K562 (cell line): ENCODE measurements around the gene SEMA6D. TPM values are rescaled to one million over a fixed set of nuclear protein-coding genes. Genes with fewer than 3 reads are reported as not detected.

Source experiments
- ATAC-seq: fragments of 200-7000 bp; cut with Tn5 transposase; 3 replicates; pipeline ENCODE4 v1.9.1; 2020; ENCODE audit warnings: moderate library complexity
- BruUV-seq: library from RNA; stranded (reverse); fragments of 400-500 nt; replicated peaks from 2 replicates; lab custom pipeline; 2021; lab: Mats Ljungman, UMichigan
- CTCF ChIA-PET: fragments of 300-600 bp; formaldehyde crosslinking; extraction: SDS; loops from one replicate; lab custom pipeline; 2021; ENCODE audit warnings: low intra/inter-chr PET ratio; lab: Yijun Ruan, JAX
- POLR2A ChIA-PET: fragments of 300-600, 350-650 bp; sonication (Branson Sonifier 250); formaldehyde crosslinking; extraction: SDS; loops from one replicate; lab custom pipeline; 2021; ENCODE audit warnings: antibody characterized with exemption, inconsistent platforms; lab: Yijun Ruan, JAX
- DNase-seq, 4 experiments: peaks; one replicate each; pipeline versions ENCODE4 v3.0.0 to v3.0.0-alpha.2; 2011 to 2018; ENCODE audit warnings: low spot score in 3 of 4, mixed read lengths in 3 of 4; ENCODE audit errors: extremely low read depth in 1 of 4
- FAIRE-seq: peaks from 2 replicates; lab custom pipeline; 2011; peaks lifted over from hg19 to GRCh38; lab: Jason Lieb, UNC
- H2AFZ ChIP-seq: 2 replicates; pipeline ENCODE4 v1.6.0; 2011; ENCODE audit warnings: low read depth, low read length, control low read depth, inconsistent platforms
- H3K27ac ChIP-seq: fragments of 200-600 bp; 3 replicates; pipeline ENCODE4 v1.8.0; 2011; ENCODE audit warnings: low read depth, mild to moderate bottlenecking, control low read depth, inconsistent platforms, low read length, moderate library complexity, mixed read lengths; ENCODE audit errors: extremely low read depth
- H3K27me3 ChIP-seq, 2 experiments: fragments of 300-600 bp in 1 of 2; 2 replicates in 1 of 2; 3 replicates in 1 of 2; pipeline versions ENCODE4 v1.6.0 to v1.8.0; 2011; ENCODE audit warnings: inconsistent platforms in 2 of 2, low read length in 2 of 2, mild to moderate bottlenecking in 1 of 2, mixed read lengths in 1 of 2, moderate library complexity in 1 of 2; ENCODE audit not compliant: control insufficient read depth in 2 of 2, insufficient read depth in 2 of 2
- H3K36me3 ChIP-seq: fragments of 300-600 bp; 3 replicates; pipeline ENCODE4 v1.8.0; 2011; ENCODE audit warnings: mild to moderate bottlenecking, low read length, inconsistent platforms; ENCODE audit not compliant: control insufficient read depth, insufficient read depth
- H3K4me1 ChIP-seq, 2 experiments: fragments of 200-600 bp in 1 of 2; replicated peaks in 1 of 2; 2 replicates in 1 of 2; 3 replicates in 1 of 2; pipeline versions ENCODE4 v1.5.1 to v1.8.0; 2011; ENCODE audit warnings: inconsistent platforms in 2 of 2, low read length in 2 of 2, mild to moderate bottlenecking in 1 of 2, mixed read lengths in 1 of 2, moderate library complexity in 1 of 2; ENCODE audit not compliant: control insufficient read depth in 2 of 2, insufficient read depth in 2 of 2
- H3K4me2 ChIP-seq: 2 replicates; pipeline ENCODE4 v1.6.1; 2011; ENCODE audit warnings: low read length, control low read depth, inconsistent platforms, mixed read lengths; ENCODE audit not compliant: insufficient read depth
- H3K4me3 ChIP-seq: fragments of 200-600 bp; sonication (generic), shearing (Covaris generic); 2 replicates; pipeline ENCODE4 v1.5.1; 2016; ENCODE audit warnings: control low read depth, inconsistent platforms
- H3K79me2 ChIP-seq: fragments of 200-600 bp; 3 replicates; pipeline ENCODE4 v1.8.0; 2011; ENCODE audit warnings: low read length, inconsistent platforms; ENCODE audit not compliant: control insufficient read depth, insufficient read depth
- H3K9ac ChIP-seq, 2 experiments: 2 replicates each; pipeline versions ENCODE4 v1.6.0 to v1.6.1; 2011; ENCODE audit warnings: low read depth in 2 of 2, low read length in 2 of 2, control low read depth in 1 of 2, inconsistent platforms in 1 of 2, mild to moderate bottlenecking in 1 of 2, mixed read lengths in 1 of 2; ENCODE audit not compliant: insufficient read depth in 1 of 2
- H3K9me1 ChIP-seq: one replicate; pipeline ENCODE4 v1.6.0; 2011; ENCODE audit warnings: inconsistent platforms, mild to moderate bottlenecking, low read length, moderate library complexity; ENCODE audit not compliant: control insufficient read depth, insufficient read depth
- H3K9me3 ChIP-seq: replicated peaks from 2 replicates; pipeline ENCODE4 v1.5.1; 2011; ENCODE audit warnings: low read depth, low read length, inconsistent platforms; ENCODE audit not compliant: control insufficient read depth, insufficient read depth
- H4K20me1 ChIP-seq: replicated peaks from 2 replicates; pipeline ENCODE4 v1.6.1; 2011; ENCODE audit warnings: low read length, inconsistent platforms, mixed read lengths; ENCODE audit not compliant: control insufficient read depth, insufficient read depth
- ESRRB ChIP-seq: fragments of 250-450 bp; sonication (Bioruptor Pico); IDR thresholded peaks from 2 replicates; pipeline ENCODE4 v1.5.0; 2020; ENCODE audit warnings: mild to moderate bottlenecking, moderate library complexity, borderline replicate concordance
- IRF2 ChIP-seq: sonication (generic); formaldehyde crosslinking; IDR thresholded peaks from 2 replicates; pipeline ENCODE4 v1.8.1; 2022; ENCODE audit warnings: mild to moderate bottlenecking, missing genetic modification reagents
- MAZ ChIP-seq, 2 experiments: fragments of 450-650 bp in 1 of 2; sonication (generic) in 1 of 2; formaldehyde crosslinking; IDR thresholded peaks in 1 of 2; conservative IDR thresholded peaks in 1 of 2; 2 replicates each; pipeline versions ENCODE4 v1.4.0 to v1.5.0; 2020; ENCODE audit warnings: mild to moderate bottlenecking in 1 of 2, missing genetic modification reagents in 1 of 2
- PHTF2 ChIP-seq: fragments of 250-450 bp; sonication (Bioruptor Pico); IDR thresholded peaks from 2 replicates; pipeline ENCODE4 v1.5.0; 2021; ENCODE audit warnings: mild to moderate bottlenecking
- PML ChIP-seq: IDR thresholded peaks from 2 replicates; pipeline ENCODE4 v1.6.1; 2012; ENCODE audit warnings: low read length, inconsistent platforms
- RFX1 ChIP-seq: fragments of 450-650 bp; IDR thresholded peaks from 2 replicates; pipeline ENCODE4 v1.6.1; 2016; ENCODE audit warnings: mild to moderate bottlenecking, moderate library complexity
- SREBF2 ChIP-seq: sonication (generic); formaldehyde crosslinking; IDR thresholded peaks from 2 replicates; pipeline ENCODE4 v1.4.0; 2020; ENCODE audit warnings: mild to moderate bottlenecking, missing genetic modification reagents
- THRAP3 ChIP-seq: fragments of 450-650 bp; IDR thresholded peaks from 2 replicates; pipeline ENCODE4 v1.6.1; 2016; ENCODE audit warnings: mild to moderate bottlenecking, inconsistent platforms, borderline replicate concordance
- TOE1 ChIP-seq, 2 experiments: fragments of 450-650 bp in 1 of 2; sonication (generic) in 1 of 2; formaldehyde crosslinking in 1 of 2; IDR thresholded peaks; 2 replicates each; pipeline versions ENCODE4 v1.7.1 to v1.8.0; 2016 to 2022; ENCODE audit warnings: borderline replicate concordance in 2 of 2, mild to moderate bottlenecking in 2 of 2, antibody characterized with exemption in 1 of 2, inconsistent platforms in 1 of 2, low read depth in 1 of 2, missing genetic modification reagents in 1 of 2, moderate library complexity in 1 of 2
- TRIM28 ChIP-seq: fragments of 450-650 bp; IDR thresholded peaks from 2 replicates; pipeline ENCODE4 v1.6.1; 2017
- U2AF1 ChIP-seq: fragments of 200-400 bp; formaldehyde crosslinking; optimal IDR thresholded peaks from 2 replicates; pipeline ENCODE3; 2017; ENCODE audit warnings: mild to moderate bottlenecking, low read depth, low read length, moderate library complexity
- ZNF232 ChIP-seq: sonication (generic); formaldehyde crosslinking; IDR thresholded peaks from 2 replicates; pipeline ENCODE4 v1.8.0; 2022; ENCODE audit warnings: mild to moderate bottlenecking, missing genetic modification reagents
- ZNF263 ChIP-seq: sonication (generic); formaldehyde crosslinking; IDR thresholded peaks from 2 replicates; pipeline ENCODE4 v1.8.0; 2022; ENCODE audit warnings: mild to moderate bottlenecking, missing genetic modification reagents, borderline replicate concordance
- ZNF445 ChIP-seq: fragments of 250-450 bp; sonication (Bioruptor Pico); IDR thresholded peaks from 2 replicates; pipeline ENCODE4 v1.4.0; 2020; ENCODE audit warnings: low read depth, mild to moderate bottlenecking, moderate library complexity
- ZNF511 ChIP-seq: sonication (generic); formaldehyde crosslinking; IDR thresholded peaks from 2 replicates; pipeline ENCODE4 v1.8.0; 2022; ENCODE audit warnings: mild to moderate bottlenecking, missing genetic modification reagents
- ZNF551 ChIP-seq: fragments of 250-450 bp; sonication (Bioruptor Pico); IDR thresholded peaks from 2 replicates; pipeline ENCODE4 v1.5.0; 2021; ENCODE audit warnings: mild to moderate bottlenecking, moderate library complexity
- WGBS: fragments of 100-300 bp; shearing (Covaris generic); methylation state at CpG from one replicate; pipeline ENCODE4 v1.1.6; 2016; ENCODE audit warnings: low coverage, mixed read lengths; ENCODE audit not compliant: insufficient coverage; ENCODE audit errors: missing lambda C conversion rate; 5-methylcytosine and 5-hydroxymethylcytosine counted together
- in situ Hi-C: fragments of 300-500 bp; cut with MboI; formaldehyde crosslinking; loops from 4 replicates; pipeline ENCODE4 v1.15.0; 2018; ENCODE audit warnings: inconsistent platforms, mixed read lengths
- intact Hi-C: fragments of 100-400 bp; cut with micrococcal nuclease; formaldehyde crosslinking; loops from 2 replicates; pipeline ENCODE4 v1.14.2; 2022
- polyA plus RNA-seq, 8 experiments: library from polyadenylated mRNA; depleted of rRNA in 4 of 8; stranded (reverse) in 5 of 8; unstranded in 3 of 8; fragments of >200 nt; fragmentation: Nextera tagmentation in 2 of 8; fragmentation: Illumina TruSeq in 1 of 8; extraction: Ambion mirVana in 2 of 8; extraction: Trizol in 1 of 8; gene quantifications; 2 replicates each; pipeline versions ENCODE4 v1.2.1 to v1.2.3, GENCODE V29; 2011 to 2014; ENCODE audit warnings: inconsistent platforms in 1 of 8, missing spikeins in 1 of 8
- total RNA-seq, 7 experiments: library from RNA; depleted of rRNA in 6 of 7; stranded (reverse); fragments of >200 nt in 6 of 7; fragmentation: Illumina TruSeq in 2 of 7; extraction: Trizol in 2 of 7; gene quantifications; 2 replicates each; pipeline versions ENCODE4 v1.2.1 to v1.2.3, GENCODE V29; 2011 to 2021; ENCODE audit warnings: low replicate concordance in 1 of 7

Gene SEMA6D
- total and polyA plus RNA-seq, 9 of the 15 experiments (the other 6 are each of a cell fraction or from before 2014, with no cell fraction given) = not detected

- no peaks in the 10 kb centered on the region for H3K9me3 ChIP-seq
- POLR2A ChIA-PET = no interaction called here
- no TSS peak for BruUV-seq
- H3K9ac ChIP-seq = no peak overlapping the region
- TF ChIP-seq ZNF511 (CRISPR knock-in tag) (no peak), TRIM28 (no peak), ESRRB (CRISPR knock-in tag) (no peak), ZNF445 (no peak), ZNF232 (no peak), THRAP3 (no peak), TOE1 (IDR thresholded peaks at IDR 0.05; ENCODE audit: borderline replicate concordance) (no peak), TOE1 (CRISPR knock-in tag; IDR thresholded peaks at IDR 0.05; ENCODE audit: borderline replicate concordance, low read depth) (no peak), MAZ (CRISPR knock-in tag; conservative IDR thresholded peaks at IDR 0.05 in 1 of 2, IDR thresholded peaks at IDR 0.05 in 1 of 2) (no peak), PML (no peak), SREBF2 (CRISPR knock-in tag) (no peak), RFX1 (no peak), PHTF2 (CRISPR knock-in tag) (no peak), IRF2 (no peak), ZNF551 (CRISPR knock-in tag) (no peak), ZNF263 (no peak), U2AF1 (no peak)
- TF ChIP-seq, all 486 proteins: peak for 0
- Histone ChIP-seq H3K4me1 (no peaks in the 10 kb centered on the region), H3K9me1 (no peaks in the 10 kb centered on the region), H3K27me3 (no peaks in the 10 kb centered on the region), H3K4me2 (no peak overlapping the region), H3K79me2 (no peaks in the 10 kb centered on the region), H3K36me3 (no peaks in the 10 kb centered on the region), H3K27ac (no peak overlapping the region), H2AFZ (no peak overlapping the region), H3K4me3 (no peak overlapping the region), H4K20me1 (no peaks in the 10 kb centered on the region)
- no peak for ATAC-seq
- in situ Hi-C loops (no loop called here), intact Hi-C loops (no loop called here)
- WGBS = 0% methylated on average over 1 of the region's 1 CpG
- DNase-seq = no peak
- FAIRE-seq = no peak
- CTCF ChIA-PET = no interaction called here
Measured at GRCh38 chr15:47791161-47791560, 73.9 kb downstream of the SEMA6D start.
